Measurements from ENCODE around the gene SGCG.

The SGCG gene

GRCh38 chr13:23349161-23349897 is 168.6 kb downstream of the SGCG start:
- TF ChIP-seq SIN3A (IDR thresholded peaks at IDR 0.05; ENCODE audit: borderline replicate concordance, insufficient read depth, low read length) (no peak), REST (IDR thresholded peaks at IDR 0.05; ENCODE audit: insufficient read depth in 1 of 2, low read depth in 2 of 2, low read length in 2 of 2) (no peak), FOXP2 (optimal IDR thresholded peaks at IDR 0.05; ENCODE audit: borderline replicate concordance, extremely low read depth, extremely low read length, insufficient read depth) (no peak), POLR2AphosphoS5 (IDR thresholded peaks at IDR 0.05; ENCODE audit: low read depth, low read length) (no peak), TAF1 (IDR thresholded peaks at IDR 0.05; ENCODE audit: borderline replicate concordance, insufficient read depth, low read length) (no peak)

- no peak for TF ChIP-seq FOXP2 (optimal IDR thresholded peaks at IDR 0.05; ENCODE audit: borderline replicate concordance, extremely low read depth, extremely low read length, insufficient read depth)
Measured at GRCh38 chr13:23350009-23350408, 169.2 kb downstream of the SGCG start.

GRCh38 chr13:23352161-23352560 is 171.4 kb downstream of the SGCG start:
- TF ChIP-seq REST (IDR thresholded peaks at IDR 0.05; ENCODE audit: insufficient read depth in 1 of 2, low read depth in 2 of 2, low read length in 2 of 2): no peak
- no peak for TF ChIP-seq POLR2AphosphoS5 (IDR thresholded peaks at IDR 0.05; ENCODE audit: low read depth, low read length)
- no peak for TF ChIP-seq FOXP2 (optimal IDR thresholded peaks at IDR 0.05; ENCODE audit: borderline replicate concordance, extremely low read depth, extremely low read length, insufficient read depth)
- TF ChIP-seq SIN3A (IDR thresholded peaks at IDR 0.05; ENCODE audit: borderline replicate concordance, insufficient read depth, low read length): no peak
- no peak for TF ChIP-seq TAF1 (IDR thresholded peaks at IDR 0.05; ENCODE audit: borderline replicate concordance, insufficient read depth, low read length)

- TF ChIP-seq REST (IDR thresholded peaks at IDR 0.05; ENCODE audit: insufficient read depth in 1 of 2, low read depth in 2 of 2, low read length in 2 of 2) (no peak), FOXP2 (optimal IDR thresholded peaks at IDR 0.05; ENCODE audit: borderline replicate concordance, extremely low read depth, extremely low read length, insufficient read depth) (no peak), TAF1 (IDR thresholded peaks at IDR 0.05; ENCODE audit: borderline replicate concordance, insufficient read depth, low read length) (no peak), SIN3A (IDR thresholded peaks at IDR 0.05; ENCODE audit: borderline replicate concordance, insufficient read depth, low read length) (no peak), POLR2AphosphoS5 (IDR thresholded peaks at IDR 0.05; ENCODE audit: low read depth, low read length) (no peak)
Measured at GRCh38 chr13:23354520-23354919, 173.7 kb downstream of the SGCG start.

- TF ChIP-seq REST (IDR thresholded peaks at IDR 0.05; ENCODE audit: insufficient read depth in 1 of 2, low read depth in 2 of 2, low read length in 2 of 2) (no peak), POLR2AphosphoS5 (IDR thresholded peaks at IDR 0.05; ENCODE audit: low read depth, low read length) (no peak), SIN3A (IDR thresholded peaks at IDR 0.05; ENCODE audit: borderline replicate concordance, insufficient read depth, low read length) (no peak), FOXP2 (optimal IDR thresholded peaks at IDR 0.05; ENCODE audit: borderline replicate concordance, extremely low read depth, extremely low read length, insufficient read depth) (no peak), TAF1 (IDR thresholded peaks at IDR 0.05; ENCODE audit: borderline replicate concordance, insufficient read depth, low read length) (no peak)
Measured at GRCh38 chr13:23356368-23356767, 175.6 kb downstream of the SGCG start.
